Activated CD4-positive, alpha-beta T cell treated with anti-CD3 and anti-CD28 coated beads, Interleukin-10, Interleukin-2, amounts not matched to agents 100 ng/mL and 50 ng/mL, durations not matched to agents 16 hours and 8 hours (primary cell): ENCODE measurements around the gene PWWP2B.
"Not testable (repeated sequence)": the region's sequence is repeated elsewhere in the genome, so short reads cannot be mapped to it uniquely, and the experiment has no call there.

ENCODE experiments used
- DNase-seq: peaks from one replicate; pipeline ENCODE4 v3.0.0-alpha.2; 2020

PWWP2B gene

GRCh38 chr10:132436096-132436495 lies 39.1 kb downstream of the PWWP2B start:
- DNase-seq = not testable (repeated sequence)

DNA sequence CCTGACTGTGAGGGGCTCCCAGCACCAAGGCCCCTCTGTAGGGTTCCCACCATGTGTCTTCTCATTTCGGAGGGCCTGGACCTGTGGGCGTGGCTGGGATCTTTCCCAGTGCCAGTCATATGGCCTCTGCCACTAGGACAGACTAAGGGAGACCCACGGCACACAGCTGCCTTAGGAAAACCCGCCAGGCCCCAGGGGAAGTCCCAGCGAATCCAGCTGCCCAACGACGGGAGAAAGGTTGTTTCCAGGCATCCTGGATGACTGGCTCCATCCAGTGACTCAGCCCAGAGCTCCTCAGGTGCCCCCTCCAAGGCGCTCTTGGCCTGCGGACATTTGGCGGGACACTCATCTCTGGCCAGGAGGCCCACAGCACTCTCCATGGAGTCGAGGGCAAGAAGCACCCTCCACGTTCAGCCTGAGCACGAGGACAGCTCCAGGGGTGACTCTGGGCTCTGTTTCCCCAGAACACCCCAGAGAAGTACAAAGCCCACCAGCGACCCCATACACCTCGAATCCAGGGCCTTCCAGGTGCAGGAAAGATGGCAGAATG lies 39.9 kb downstream of the PWWP2B start:
- DNase-seq = no peak

- no peak for DNase-seq
Measured at GRCh38 chr10:132437541-132437950, 40.5 kb downstream of the PWWP2B start.

DNA sequence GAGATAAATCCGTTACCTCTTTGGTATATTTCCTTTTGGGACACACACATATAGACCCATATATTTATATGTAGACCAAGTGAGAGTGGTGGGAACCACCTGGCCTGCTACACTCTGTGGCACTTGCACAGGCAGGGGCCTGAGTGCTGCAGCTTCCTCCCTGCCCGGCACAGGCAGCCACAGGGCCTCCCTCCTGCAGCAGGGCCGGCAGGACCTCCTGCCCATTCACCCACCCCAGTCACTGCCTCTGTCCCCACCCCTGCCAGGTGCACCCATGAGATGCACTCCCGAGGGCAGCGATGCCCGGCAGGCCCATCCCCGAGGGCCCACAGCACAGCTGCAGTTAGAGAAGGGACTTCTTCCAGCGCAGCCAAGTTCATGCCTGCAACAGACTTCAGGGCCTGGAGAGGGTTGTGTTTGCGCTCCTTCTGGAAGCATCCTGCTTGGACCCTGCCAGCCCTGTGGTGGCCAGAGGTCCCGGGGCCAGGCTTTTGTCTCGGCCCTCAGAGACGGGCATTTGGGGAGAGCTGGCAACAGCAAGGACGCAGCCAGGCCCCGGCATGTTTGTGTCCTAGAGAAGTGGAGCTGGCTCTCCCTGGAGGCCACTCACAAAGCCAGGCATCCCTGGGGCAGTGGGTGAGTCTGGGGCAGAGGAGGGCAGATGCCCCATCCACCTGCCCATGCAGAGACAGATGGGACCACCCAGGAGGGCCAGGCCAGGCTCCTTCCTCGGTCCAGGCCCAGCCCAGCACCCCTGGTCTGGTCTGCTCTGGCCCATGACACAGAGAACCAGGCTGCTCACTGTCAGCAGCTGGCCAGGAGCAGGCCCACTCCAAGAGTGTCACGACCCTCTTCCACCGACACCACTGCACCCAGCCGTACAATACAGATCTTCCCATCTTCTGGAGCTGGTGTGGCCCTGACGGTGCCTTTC lies 41.4 kb downstream of the PWWP2B start:
- DNase-seq = no peak

- no peak for DNase-seq
Measured at GRCh38 chr10:132439025-132439388, 42.0 kb downstream of the PWWP2B start.

- no peak for DNase-seq
Measured at GRCh38 chr10:132439424-132440163, 42.6 kb downstream of the PWWP2B start.

DNA sequence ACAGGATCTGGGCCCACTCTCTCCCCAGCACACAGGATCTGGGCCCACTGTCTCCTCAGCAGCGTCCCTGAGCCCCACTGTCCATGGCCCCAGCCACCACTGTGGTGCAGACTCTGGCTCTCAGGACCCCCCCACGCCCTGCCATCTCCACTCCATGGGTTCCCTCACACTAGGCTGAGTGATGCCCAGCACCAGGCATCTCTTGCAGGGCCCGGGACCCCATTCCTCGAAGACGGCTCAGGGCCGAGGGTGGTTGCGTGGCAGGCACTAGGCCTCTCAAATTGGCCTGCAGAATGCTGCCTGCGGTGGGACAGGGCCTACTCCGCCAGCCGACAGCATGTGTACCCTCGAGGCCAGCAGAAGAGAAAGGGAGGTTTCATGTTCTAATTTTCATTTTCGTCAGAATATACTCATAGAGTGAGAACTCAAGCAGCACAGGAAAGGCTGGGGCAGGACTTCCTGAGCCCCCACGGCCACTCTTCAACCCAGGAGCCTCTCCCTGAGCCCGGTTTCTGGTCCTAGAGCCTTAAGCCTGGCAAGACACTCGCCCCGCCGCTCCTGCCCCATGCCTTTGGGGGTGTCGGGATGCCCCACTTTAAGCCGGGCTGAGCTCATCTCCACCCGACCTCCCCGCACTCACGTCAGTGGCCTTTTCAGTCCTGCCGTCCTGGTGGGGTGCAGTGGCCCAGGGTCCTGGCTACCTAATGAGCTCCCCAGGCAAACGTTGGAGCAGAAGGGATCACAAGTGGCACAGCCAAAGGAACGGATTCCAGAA lies 44.0 kb downstream of the PWWP2B start:
- DNase-seq = no peak

DNA sequence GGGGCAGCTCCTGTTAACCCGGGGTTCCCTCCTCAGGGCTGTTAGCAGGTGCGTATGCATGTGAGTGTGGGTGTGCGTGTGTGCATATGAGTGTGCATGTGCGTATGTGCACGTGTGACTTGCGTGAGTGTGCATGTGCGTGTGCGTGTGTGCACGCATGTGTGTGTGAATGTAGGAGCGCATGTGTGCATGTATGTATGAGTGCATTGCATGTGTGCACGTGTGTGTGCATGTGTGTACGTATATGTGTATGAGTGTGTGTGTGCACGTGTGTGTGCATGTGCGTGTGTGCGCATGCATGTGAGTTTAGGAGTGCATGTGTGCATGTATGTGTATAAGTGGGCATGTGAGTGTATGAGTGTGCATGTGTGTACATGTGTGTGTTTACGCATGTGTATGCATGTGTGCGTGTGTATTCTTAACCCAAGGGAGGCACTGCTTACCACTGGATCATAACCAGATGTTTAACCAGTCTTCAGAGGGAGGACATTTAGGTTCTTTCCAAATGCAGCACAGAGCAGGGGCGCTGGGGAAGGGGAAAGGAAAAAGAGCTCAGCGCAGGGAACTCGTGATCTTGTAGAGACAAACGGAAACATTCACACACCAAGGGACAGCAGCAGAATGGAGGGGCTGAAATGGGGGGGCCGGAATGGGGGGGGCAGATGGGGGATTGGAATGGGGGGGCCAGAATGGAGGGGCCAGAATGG lies 45.0 kb downstream of the PWWP2B start:
- DNase-seq = no peak

- no peak for DNase-seq
Measured at GRCh38 chr10:132442636-132443035, 45.6 kb downstream of the PWWP2B start.

- DNase-seq = peak; percentile 42
Measured at GRCh38 chr10:132443605-132443982, 46.6 kb downstream of the PWWP2B start.

- DNase-seq = no peak
Measured at GRCh38 chr10:132443983-132444876, 47.2 kb downstream of the PWWP2B start.

- no peak for DNase-seq
Measured at GRCh38 chr10:132444877-132445351, 47.9 kb downstream of the PWWP2B start.

DNA sequence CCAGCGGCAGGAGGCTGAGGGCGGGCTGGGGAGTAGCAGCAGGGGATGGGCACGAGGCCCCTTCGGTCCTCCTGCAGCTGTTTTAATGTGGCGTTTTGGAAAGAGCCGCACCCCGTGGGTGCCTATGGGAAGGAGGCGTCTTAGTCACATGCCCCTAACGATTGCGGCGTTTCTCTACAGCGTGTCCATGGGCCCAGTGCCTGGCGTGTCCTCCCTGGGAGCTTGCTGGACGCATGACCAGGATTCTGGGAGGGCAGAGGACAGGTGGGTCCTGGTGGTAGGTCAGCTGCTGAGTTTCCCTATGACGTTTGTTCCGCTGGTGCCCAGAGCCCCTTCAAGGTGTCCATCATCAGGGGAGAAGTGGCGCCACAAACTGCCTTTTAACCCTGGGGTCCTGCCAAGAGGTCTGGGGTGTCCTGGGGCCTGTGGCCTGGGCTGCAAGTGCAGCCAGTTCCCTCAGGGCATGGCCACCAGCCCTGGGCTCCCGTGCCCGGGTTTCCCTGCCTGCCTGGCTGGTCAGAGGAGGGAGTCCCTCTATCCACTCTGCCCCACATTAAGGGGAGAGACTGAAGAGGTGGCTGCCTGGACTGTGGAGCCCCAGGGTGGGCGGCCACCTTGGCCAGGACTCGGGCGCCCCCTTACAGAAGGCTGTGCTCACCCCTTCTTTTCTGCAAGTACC lies 48.7 kb downstream of the PWWP2B start:
- no peak for DNase-seq

DNA sequence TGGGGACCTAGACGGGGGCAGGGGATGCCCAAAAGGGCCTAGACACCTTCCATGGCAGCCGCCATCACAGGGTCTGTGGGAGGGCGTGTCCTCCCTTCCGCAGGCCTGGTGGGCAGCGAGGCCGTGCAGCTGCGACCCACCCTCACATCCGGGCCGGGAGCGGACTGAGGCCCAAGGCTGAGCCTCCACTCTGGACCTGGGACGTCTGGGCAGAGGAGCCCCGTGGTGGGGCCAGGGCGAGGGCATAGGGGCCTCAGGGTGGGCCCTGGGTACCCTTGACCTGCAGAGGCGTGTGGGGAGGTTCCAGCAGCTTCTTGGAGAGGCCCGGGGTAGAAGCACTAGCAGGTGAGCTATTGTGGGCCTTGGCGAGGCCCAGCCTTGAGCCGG lies 49.2 kb downstream of the PWWP2B start:
- DNase-seq = no peak

GRCh38 chr10:132446661-132447445 lies 49.9 kb downstream of the PWWP2B start:
- peak; percentile 87 for DNase-seq

DNA sequence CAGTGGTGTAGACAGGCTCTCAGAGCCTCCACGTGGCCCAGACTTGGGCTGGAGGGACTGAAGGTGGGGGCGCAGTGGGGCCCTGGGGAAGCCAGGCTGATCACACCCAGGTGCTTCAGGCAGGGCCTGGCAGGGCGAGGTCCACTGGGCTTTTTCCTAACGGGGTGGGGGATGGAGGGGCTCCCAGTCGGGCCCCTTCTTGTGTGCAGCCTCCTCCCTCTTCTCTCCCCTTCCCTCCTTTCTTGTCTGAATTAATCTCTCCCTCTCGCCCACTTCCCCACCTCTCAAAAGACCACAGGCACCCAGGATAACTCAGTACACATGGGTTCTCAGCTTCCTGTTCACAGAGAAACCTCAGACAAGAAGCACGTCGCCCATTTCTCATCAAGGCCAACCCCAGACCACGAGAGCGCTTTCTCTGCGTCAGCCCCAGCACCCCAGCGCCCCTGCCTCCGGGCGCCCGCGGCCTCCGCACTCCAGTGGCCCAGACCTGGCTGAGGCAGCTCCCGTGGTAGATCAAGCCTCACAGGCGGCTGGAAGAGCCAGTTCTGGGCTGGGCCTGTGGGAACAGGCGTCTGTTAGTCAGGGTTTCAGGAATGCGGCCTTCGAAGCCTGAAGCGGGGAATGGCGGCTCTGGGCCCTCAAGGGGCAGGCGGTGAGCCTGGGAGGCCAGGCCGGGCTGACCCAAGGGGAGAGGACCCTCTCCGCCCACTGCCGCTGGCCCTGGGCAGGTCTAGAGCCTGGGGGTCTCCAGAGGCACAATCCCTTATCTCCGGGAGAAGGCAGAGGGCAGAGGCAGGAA lies 50.6 kb downstream of the PWWP2B start:
- DNase-seq = peak; percentile 82

DNA sequence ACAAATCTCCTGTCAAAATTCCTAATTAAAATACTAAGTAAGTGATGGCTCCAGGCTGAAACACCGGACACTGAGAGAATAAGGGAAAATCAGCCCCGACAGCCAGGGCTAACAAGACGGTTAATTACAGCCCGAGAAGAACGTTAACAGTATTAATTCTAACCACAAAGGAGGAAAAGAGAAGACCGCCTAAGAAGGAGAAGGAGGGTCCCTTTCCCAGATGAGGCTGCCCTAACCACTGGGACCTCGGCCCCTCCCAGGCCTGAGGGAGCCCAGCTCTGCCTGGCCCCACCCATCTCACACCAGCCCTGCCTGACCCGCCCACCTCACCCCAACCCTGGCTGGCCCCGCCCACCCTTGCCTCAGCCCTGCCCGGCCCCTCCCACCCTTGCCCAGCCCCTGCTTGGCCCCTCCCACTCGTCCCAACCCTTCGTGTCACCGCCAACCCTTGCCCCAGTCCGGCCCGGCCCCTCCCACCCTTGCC lies 51.3 kb downstream of the PWWP2B start:
- DNase-seq = peak; percentile 84

DNA sequence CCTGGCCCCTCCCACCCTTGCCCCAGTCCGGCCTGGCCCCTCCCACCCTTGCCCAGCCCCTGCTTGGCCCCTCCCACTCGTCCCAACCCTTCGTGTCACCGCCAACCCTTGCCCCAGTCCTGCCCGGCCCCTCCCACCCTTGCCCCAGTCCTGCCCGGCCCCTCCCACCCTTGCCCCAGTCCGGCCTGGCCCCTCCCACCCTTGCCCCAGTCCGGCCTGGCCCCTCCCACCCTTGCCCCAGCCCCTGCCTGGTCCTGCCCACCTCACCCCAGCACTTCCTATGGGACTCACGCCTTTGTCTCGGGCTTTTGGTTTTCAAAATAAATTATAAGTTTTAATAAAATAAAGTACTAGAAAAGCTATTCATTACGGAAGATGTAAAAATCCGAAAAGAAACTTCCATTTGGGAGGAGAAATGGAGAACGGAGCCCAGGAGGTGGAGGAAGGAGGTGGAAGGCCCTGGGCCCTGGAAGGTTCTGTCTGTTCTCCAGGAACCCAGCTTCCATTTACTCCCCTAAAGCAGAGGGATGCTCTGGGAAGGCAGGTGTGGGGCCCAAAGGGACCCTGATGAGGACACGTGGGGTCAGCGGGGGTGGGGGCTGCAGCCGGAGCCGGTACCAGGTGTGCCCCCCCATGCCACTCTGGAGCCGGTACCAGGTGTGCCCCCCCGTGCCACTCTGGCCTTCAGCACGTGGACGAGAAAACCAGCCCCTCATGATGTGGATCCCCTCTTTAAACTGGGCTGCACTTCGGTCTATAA lies 52.2 kb downstream of the PWWP2B start:
- peak; percentile 43 for DNase-seq
